Measurements from ENCODE around the gene PARD3.

PARD3 gene

GRCh38 chr10:34216348-34216945, 598.6 kb downstream of the PARD3 start:
- DNase-seq (ENCODE audit: low spot score), result no peak
- POLR2A ChIA-PET (ENCODE audit: low non-redundant PET), result no interaction called here
- CTCF ChIA-PET, result no interaction called here
- no peak for TF ChIP-seq CTCF (conservative IDR thresholded peaks at IDR 0.05; ENCODE audit: low read depth)
- H3K27ac ChIP-seq, result no peak overlapping the region

DNA sequence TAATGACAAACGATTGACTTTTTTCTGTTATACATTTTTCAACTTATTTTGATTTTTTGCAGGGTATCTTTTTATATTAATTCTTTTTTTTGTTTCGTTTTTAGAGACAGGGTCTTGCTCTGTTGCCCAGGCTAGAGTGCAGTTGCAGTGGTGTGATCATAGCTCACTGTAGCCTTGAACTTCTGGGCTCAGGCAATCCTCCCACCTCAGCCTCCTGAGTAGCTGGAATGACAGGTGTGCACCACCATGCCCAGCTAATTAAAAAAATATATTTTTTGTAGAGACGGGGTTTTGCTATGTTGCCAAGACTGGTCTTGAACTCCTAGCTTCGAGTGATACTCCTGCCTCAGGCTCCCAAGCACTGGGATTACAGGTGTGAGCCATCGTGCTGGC, 601.3 kb downstream of the PARD3 start:
- POLR2A ChIA-PET (ENCODE audit: low non-redundant PET), result no interaction called here
- no peak for DNase-seq (ENCODE audit: low spot score)
- CTCF ChIA-PET, result no interaction called here
- no peak for TF ChIP-seq CTCF (conservative IDR thresholded peaks at IDR 0.05; ENCODE audit: low read depth)
- no peak overlapping the region for H3K27ac ChIP-seq

DNA sequence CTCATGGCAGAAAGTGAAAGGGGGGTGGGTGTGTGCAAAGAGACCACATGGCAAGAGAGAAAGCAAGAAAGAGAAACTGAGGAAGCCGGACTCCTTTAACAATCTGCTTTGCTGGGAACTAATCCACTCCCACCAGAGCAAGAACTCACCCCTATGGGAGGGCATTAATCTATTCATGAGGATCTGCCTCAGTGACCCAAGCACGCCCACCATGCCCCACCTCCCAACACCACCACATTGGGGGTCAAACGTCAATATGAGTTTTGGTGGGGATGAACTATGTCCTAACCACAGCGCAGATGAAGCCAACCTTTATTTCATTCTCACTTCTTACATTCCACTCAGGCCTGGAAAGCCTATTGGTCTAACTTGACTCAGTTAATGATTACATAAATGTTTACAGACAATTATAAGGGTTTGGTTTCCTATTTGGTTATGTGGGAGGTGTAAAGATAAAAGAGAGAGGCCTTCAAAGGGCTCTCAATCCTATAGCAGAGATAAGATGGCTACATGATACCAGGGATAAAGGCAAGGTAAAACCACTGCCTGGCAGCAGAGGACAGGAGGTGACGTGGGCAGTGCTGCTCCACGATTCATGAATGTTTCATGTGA, 601.8 kb downstream of the PARD3 start:
- H3K27ac ChIP-seq, result no peak overlapping the region
- POLR2A ChIA-PET (ENCODE audit: low non-redundant PET), result no interaction called here
- CTCF ChIA-PET, result no interaction called here
- no peak for DNase-seq (ENCODE audit: low spot score)
- TF ChIP-seq CTCF (conservative IDR thresholded peaks at IDR 0.05; ENCODE audit: low read depth), result no peak

DNA sequence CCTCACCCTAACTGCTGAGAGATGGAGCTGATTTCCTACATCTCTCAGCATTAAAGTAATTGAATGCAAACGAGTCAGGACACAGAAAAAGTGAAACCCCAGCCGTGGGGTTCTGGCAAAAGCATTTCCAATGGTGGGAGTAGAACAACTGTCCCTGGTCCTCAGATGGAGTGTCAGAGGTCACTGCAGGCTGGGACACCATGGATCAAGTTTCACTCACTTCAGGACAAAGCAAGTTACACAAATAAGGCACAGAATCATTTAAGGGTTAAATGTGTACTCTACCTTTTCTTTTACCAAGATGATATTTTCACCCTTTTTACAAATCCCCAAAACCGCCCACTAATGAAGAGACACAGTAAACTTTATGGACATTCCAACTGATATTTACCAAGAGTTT, 607.8 kb downstream of the PARD3 start:
- ChIA-PET CTCF (interaction anchor here (0.7 kb wide), 1 partner anchor 230 kb away, joined by 3 read pairs; no protein-coding TSS in a partner anchor), POLR2A (ENCODE audit: low non-redundant PET) (no interaction called here)
- DNase-seq (ENCODE audit: low spot score), result no peak
- no peak overlapping the region for H3K27ac ChIP-seq
- TF ChIP-seq CTCF (conservative IDR thresholded peaks at IDR 0.05; ENCODE audit: low read depth), result no peak

- no peak for DNase-seq (ENCODE audit: low spot score)
- TF ChIP-seq CTCF (conservative IDR thresholded peaks at IDR 0.05; ENCODE audit: low read depth), result no peak
- CTCF ChIA-PET, result interaction anchor here (0.7 kb wide), 1 partner anchor 229 kb away, joined by 3 read pairs; no protein-coding TSS in a partner anchor
- no peak overlapping the region for H3K27ac ChIP-seq
- POLR2A ChIA-PET (ENCODE audit: low non-redundant PET), result no interaction called here
Observed at GRCh38 chr10:34206935-34207268, 608.2 kb downstream of the PARD3 start.

GRCh38 chr10:34206078-34206934, 608.8 kb downstream of the PARD3 start:
- no peak overlapping the region for H3K27ac ChIP-seq
- POLR2A ChIA-PET (ENCODE audit: low non-redundant PET), result no interaction called here
- CTCF ChIA-PET, result interaction anchor here (0.7 kb wide), 1 partner anchor 229 kb away, joined by 3 read pairs; no protein-coding TSS in a partner anchor
- no peak for DNase-seq (ENCODE audit: low spot score)
- TF ChIP-seq CTCF (conservative IDR thresholded peaks at IDR 0.05; ENCODE audit: low read depth), result no peak

All from RWPE1 (cell line).